Esophagus squamous epithelium (tissue), 4 donors: ENCODE results near the gene HOXC5.

ENCODE experiments used
- POLR2A ChIP-seq, 4 donors: fragments of 450-650 bp; IDR thresholded peaks; one replicate each; pipeline ENCODE4 v1.6.1; 2017; ENCODE audit warnings: antibody characterized with exemption in 4 of 4, mild to moderate bottlenecking in 4 of 4, moderate library complexity in 3 of 4
- TF ChIP-seq, protein P1 (sequence below), 6 experiments: fragments of 450-650 bp in 4 of 6; fragments of 200-600 bp in 2 of 6; sonication (generic) in 2 of 6; IDR thresholded peaks; one replicate each; pipeline ENCODE4 v1.5.1; 2016 to 2019; ENCODE audit warnings: antibody characterized with exemption in 6 of 6, mild to moderate bottlenecking in 4 of 6, moderate library complexity in 4 of 6

DNA sequence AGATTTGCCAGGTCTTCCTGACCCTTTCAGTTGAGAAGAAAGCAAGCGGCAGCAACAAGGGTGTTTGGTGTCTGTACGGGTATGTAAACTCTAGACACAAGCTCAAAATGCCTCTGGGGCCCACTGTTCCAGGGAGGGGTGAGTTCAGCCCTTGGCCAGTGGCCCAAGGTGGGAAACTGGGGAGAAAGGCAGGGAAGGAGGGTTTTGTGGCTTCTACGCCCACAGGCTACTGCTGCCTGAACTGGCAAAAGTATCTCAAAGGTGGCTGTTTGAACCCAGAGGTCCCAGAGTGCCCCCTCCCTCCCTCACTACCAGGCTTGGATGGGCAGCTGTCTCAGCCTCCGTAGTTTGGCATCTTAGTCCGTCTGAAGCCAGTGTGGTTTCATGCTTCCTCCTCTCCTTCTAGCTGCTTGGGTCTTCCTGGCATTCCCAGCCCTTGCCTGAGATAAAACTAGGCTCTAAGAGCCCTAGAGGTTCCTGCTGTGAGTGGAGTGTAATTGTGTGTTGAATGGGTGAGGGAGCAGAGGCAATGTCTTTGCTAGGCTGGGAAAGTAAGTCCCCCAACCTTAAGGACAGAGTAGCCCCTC, 5.5 kb downstream of the HOXC5 start:
- TF ChIP-seq, protein P1, sequence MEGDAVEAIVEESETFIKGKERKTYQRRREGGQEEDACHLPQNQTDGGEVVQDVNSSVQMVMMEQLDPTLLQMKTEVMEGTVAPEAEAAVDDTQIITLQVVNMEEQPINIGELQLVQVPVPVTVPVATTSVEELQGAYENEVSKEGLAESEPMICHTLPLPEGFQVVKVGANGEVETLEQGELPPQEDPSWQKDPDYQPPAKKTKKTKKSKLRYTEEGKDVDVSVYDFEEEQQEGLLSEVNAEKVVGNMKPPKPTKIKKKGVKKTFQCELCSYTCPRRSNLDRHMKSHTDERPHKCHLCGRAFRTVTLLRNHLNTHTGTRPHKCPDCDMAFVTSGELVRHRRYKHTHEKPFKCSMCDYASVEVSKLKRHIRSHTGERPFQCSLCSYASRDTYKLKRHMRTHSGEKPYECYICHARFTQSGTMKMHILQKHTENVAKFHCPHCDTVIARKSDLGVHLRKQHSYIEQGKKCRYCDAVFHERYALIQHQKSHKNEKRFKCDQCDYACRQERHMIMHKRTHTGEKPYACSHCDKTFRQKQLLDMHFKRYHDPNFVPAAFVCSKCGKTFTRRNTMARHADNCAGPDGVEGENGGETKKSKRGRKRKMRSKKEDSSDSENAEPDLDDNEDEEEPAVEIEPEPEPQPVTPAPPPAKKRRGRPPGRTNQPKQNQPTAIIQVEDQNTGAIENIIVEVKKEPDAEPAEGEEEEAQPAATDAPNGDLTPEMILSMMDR (IDR thresholded peaks at IDR 0.05), result no peak
- TF ChIP-seq POLR2A (IDR thresholded peaks at IDR 0.05), result no peak
